Ovary (tissue), 3 donors: Measurements from ENCODE around the gene CH25H.

Experiments used
- POLR2A ChIP-seq: fragments of 450-650 bp; IDR thresholded peaks from one replicate; pipeline ENCODE4 v1.6.1; 2017; ENCODE audit warnings: antibody characterized with exemption, mild to moderate bottlenecking, moderate library complexity
- TF ChIP-seq, protein P1 (sequence below), 3 donors: fragments of 450-650 bp in 2 of 3; fragments of 200-600 bp in 1 of 3; IDR thresholded peaks; one replicate each; pipeline versions ENCODE4 v1.5.1 to v1.8.0; 2016 to 2022; ENCODE audit warnings: antibody characterized with exemption in 3 of 3, mild to moderate bottlenecking in 1 of 3
- donor health status: DM: no; HTN: no; CAD: no.

DNA sequence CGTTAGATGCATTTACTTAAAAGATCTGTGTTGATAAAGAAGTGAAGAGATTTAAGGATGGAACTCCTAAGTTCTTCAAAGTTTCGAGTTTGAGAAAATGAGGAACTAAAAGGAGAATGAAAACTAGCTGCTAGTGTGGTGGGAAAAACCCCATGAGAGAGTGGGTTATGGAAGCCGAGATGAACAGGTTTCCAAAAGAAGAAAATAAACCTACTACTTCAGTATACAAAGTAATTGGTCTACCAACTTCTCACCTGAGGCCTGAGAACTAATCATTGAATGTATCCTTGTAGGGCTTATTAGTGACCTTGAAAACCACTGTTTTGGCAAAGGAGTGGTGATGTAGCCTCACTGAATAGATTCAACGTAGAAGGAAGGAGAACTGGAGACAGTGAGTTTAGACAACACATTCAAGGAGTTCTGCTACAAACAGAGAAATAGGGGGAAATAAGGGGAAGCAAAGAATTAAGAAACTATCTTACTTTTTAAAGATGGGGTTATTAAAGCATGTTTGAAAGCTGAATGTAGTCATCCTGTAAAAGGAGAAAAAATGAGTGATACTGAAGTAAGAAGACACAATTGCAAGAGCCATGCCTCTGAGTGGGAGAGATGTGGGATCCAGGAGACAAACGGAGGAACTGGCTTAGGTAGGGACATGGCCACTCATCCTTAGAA lies 50.8 kb downstream of the CH25H start:
- TF ChIP-seq, protein P1, sequence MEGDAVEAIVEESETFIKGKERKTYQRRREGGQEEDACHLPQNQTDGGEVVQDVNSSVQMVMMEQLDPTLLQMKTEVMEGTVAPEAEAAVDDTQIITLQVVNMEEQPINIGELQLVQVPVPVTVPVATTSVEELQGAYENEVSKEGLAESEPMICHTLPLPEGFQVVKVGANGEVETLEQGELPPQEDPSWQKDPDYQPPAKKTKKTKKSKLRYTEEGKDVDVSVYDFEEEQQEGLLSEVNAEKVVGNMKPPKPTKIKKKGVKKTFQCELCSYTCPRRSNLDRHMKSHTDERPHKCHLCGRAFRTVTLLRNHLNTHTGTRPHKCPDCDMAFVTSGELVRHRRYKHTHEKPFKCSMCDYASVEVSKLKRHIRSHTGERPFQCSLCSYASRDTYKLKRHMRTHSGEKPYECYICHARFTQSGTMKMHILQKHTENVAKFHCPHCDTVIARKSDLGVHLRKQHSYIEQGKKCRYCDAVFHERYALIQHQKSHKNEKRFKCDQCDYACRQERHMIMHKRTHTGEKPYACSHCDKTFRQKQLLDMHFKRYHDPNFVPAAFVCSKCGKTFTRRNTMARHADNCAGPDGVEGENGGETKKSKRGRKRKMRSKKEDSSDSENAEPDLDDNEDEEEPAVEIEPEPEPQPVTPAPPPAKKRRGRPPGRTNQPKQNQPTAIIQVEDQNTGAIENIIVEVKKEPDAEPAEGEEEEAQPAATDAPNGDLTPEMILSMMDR (IDR thresholded peaks at IDR 0.05), result no peak
- TF ChIP-seq POLR2A, result no peak
